Measurements from ENCODE around the gene TBC1D9.

GRCh38 chr4:140688711-140689598 is 67.2 kb downstream of the TBC1D9 start:
- no peak for TF ChIP-seq CTCF (IDR thresholded peaks at IDR 0.05 in 4 of 5, conservative IDR thresholded peaks at IDR 0.05 in 1 of 5)
- TF ChIP-seq POLR2A (IDR thresholded peaks at IDR 0.05), result no peak
